Renal cortex interstitium (tissue), 11 donors: ENCODE data around the gene GPATCH2. TPM values are rescaled to one million over a fixed set of nuclear protein-coding genes. Genes with fewer than 3 reads are reported as not detected.
"Not testable (repeated sequence)": the region's sequence is repeated elsewhere in the genome, so short reads cannot be mapped to it uniquely, and the experiment has no call there.

Experiments
- DNase-seq, 11 donors: peaks; one replicate each; pipeline ENCODE4 v3.0.0-alpha.2; 2013; ENCODE audit warnings: low read depth in 9 of 11, low spot score in 4 of 11; ENCODE audit errors: extremely low read depth in 1 of 11
- polyA plus RNA-seq, 3 donors: library from polyadenylated mRNA; unstranded; fragments of 120-200 nt; gene quantifications; one replicate each; pipeline ENCODE4 v1.2.1, GENCODE V29; 2013; ENCODE audit not compliant: insufficient read length in 3 of 3

Gene GPATCH2
- polyA plus RNA-seq, 3 donors, result 22.9 to 25.9 (median 24.9) TPM

GRCh38 chr1:217602380-217602779, 28.5 kb downstream of the GPATCH2 start:
- DNase-seq, result no peak

- DNase-seq, result no peak
Measured at GRCh38 chr1:217599154-217599553, 31.7 kb downstream of the GPATCH2 start.

GRCh38 chr1:217590598-217590997, 40.3 kb downstream of the GPATCH2 start:
- no peak for DNase-seq

- no peak for DNase-seq
Measured at GRCh38 chr1:217586586-217586985, 44.3 kb downstream of the GPATCH2 start.

GRCh38 chr1:217585577-217585976, 45.3 kb downstream of the GPATCH2 start:
- DNase-seq, result no peak

GRCh38 chr1:217584286-217584811, 46.5 kb downstream of the GPATCH2 start:
- not testable (repeated sequence) for DNase-seq

GRCh38 chr1:217577336-217577735, 53.6 kb downstream of the GPATCH2 start:
- no peak for DNase-seq

- DNase-seq, result no peak
Measured at GRCh38 chr1:217574265-217574949, 56.5 kb downstream of the GPATCH2 start.

- DNase-seq, result no peak
Measured at GRCh38 chr1:217569021-217569420, 61.9 kb downstream of the GPATCH2 start.

- DNase-seq, result no peak
Measured at GRCh38 chr1:217568200-217568599, 62.7 kb downstream of the GPATCH2 start.

GRCh38 chr1:217564833-217565232, 66.1 kb downstream of the GPATCH2 start:
- DNase-seq, result no peak

- no peak for DNase-seq
Measured at GRCh38 chr1:217564207-217564606, 66.7 kb downstream of the GPATCH2 start.

- no peak for DNase-seq
Measured at GRCh38 chr1:217563179-217563578, 67.7 kb downstream of the GPATCH2 start.

GRCh38 chr1:217562229-217562878, 68.5 kb downstream of the GPATCH2 start:
- no peak for DNase-seq

GRCh38 chr1:217561446-217561845, 69.4 kb downstream of the GPATCH2 start:
- no peak for DNase-seq

GRCh38 chr1:217554849-217555248, 76.0 kb downstream of the GPATCH2 start:
- no peak for DNase-seq

GRCh38 chr1:217553949-217554509, 76.9 kb downstream of the GPATCH2 start:
- DNase-seq, result no peak

GRCh38 chr1:217552339-217552951, 78.4 kb downstream of the GPATCH2 start:
- DNase-seq, result no peak

- DNase-seq, result no peak
Measured at GRCh38 chr1:217542837-217543236, 88.1 kb downstream of the GPATCH2 start.
